Effector memory CD4-positive, alpha-beta T cell (primary cell): ENCODE data around the gene DENND1A.

Experiments used
- DNase-seq, 3 donors: peaks; one replicate each; pipeline ENCODE4 v3.0.0-alpha.2; 2020
- H3K27ac ChIP-seq: 2 replicates; pipeline ENCODE4 v1.7.0; 2013; ENCODE audit warnings: mild to moderate bottlenecking, low read length, moderate library complexity; ENCODE audit not compliant: insufficient read depth, poor library complexity, severe bottlenecking
- H3K27me3 ChIP-seq: replicated peaks from 2 replicates; pipeline ENCODE4 v1.7.0; 2013; ENCODE audit warnings: mild to moderate bottlenecking, low read length; ENCODE audit not compliant: insufficient read depth, control insufficient read depth, poor library complexity, severe bottlenecking
- H3K36me3 ChIP-seq: 2 replicates; pipeline ENCODE4 v1.7.0; 2013; ENCODE audit warnings: mild to moderate bottlenecking, low read length, moderate library complexity; ENCODE audit not compliant: control insufficient read depth, insufficient read depth
- H3K4me1 ChIP-seq: 2 replicates; pipeline ENCODE4 v1.7.0; 2013; ENCODE audit warnings: low read length, mild to moderate bottlenecking; ENCODE audit not compliant: control insufficient read depth, insufficient read depth, poor library complexity, severe bottlenecking
- H3K4me3 ChIP-seq: 2 replicates; pipeline ENCODE4 v1.7.0; 2013; ENCODE audit warnings: low read length, low read depth, mild to moderate bottlenecking; ENCODE audit not compliant: insufficient read depth, poor library complexity, severe bottlenecking
- H3K9me3 ChIP-seq: 2 replicates; pipeline ENCODE4 v1.7.0; 2013; ENCODE audit warnings: mild to moderate bottlenecking, low read length, moderate library complexity; ENCODE audit not compliant: control insufficient read depth

Gene DENND1A

DNA sequence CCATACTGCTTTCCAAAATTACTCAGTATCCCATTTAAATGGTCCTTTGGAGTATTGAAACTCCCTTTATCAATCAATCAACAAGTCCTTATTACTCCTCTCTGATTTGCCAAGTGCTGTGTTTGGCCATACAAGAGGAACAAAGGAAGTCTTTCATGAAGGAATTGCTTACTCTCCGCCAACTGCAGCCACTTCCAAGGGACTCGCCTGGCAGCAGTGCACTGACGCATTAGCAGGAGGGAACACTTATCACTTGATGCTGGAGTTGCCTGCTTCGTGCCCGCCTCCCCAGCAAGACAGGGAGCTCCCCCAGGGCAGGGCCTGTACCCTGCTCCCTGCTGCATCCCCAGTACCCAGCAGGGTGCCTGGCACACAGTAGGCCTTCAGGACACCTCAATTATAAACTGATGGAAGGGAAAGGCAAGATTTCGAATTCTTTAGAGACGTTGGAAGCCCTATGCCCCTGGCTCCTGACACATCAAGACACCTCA is 476.1 kb downstream of the DENND1A start:
- H3K9me3 ChIP-seq, result no peaks in the 10 kb centered on the region
- H3K36me3 ChIP-seq, result peaks cover 3% of the 10 kb centered on the region
- H3K4me3 ChIP-seq, result no peak overlapping the region
- no peak overlapping the region for H3K27ac ChIP-seq
- H3K27me3 ChIP-seq, result no peaks in the 10 kb centered on the region
- no peak for DNase-seq
- no peaks in the 10 kb centered on the region for H3K4me1 ChIP-seq

DNA sequence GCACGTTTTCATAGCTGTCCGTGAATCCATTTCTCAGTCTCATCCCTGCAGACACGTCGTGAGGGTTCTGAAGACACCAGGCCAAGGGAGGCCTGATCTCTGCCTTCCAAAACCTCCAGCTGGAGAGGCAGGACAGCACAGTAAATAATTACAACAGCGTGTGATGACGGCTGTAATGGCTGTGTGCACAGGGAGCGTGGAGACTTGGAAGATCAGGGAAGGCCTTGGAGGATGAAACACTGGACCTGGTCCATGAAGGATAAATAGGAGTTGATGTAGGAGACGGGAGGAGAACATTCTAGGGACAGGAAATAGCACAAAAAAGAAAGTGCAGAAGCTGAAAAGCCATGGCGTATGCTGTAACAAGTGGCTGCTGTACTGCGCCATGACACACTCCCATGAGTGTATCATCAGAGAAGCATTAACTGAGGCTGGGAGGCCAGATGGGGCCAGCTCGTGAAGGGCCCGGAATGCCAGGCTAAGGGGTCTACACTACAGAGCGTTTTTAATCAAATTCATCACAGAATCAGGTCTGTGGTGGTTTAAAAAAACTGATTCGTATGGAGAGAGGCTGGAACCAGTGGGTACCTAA is 476.8 kb downstream of the DENND1A start:
- no peaks in the 10 kb centered on the region for H3K9me3 ChIP-seq
- H3K27me3 ChIP-seq, result no peaks in the 10 kb centered on the region
- no peak overlapping the region for H3K4me3 ChIP-seq
- peaks cover 3% of the 10 kb centered on the region for H3K36me3 ChIP-seq
- no peak overlapping the region for H3K27ac ChIP-seq
- no peaks in the 10 kb centered on the region for H3K4me1 ChIP-seq
- DNase-seq, result no peak

DNA sequence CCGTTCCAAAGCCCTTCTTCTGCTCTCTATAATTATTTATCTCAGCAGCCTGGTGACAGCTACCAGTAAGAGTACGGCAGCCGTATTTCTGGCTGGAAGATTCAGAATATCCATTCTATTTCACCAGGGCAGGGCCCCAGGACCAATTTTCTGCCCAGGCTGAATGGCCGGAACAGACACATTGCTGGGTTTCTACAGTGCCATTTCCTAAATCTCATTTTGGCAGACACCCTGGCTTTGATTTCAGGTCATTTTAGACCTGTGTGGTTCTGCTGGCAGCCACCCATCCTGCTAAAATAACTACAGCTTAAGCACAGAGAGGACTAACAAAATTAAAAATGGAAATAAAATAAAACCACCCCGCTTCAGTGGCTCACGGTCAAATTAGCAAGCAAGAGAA is 478.9 kb downstream of the DENND1A start:
- Histone ChIP-seq H3K36me3 (peaks cover 3% of the 10 kb centered on the region), H3K27ac (no peak overlapping the region), H3K27me3 (no peaks in the 10 kb centered on the region), H3K4me3 (no peak overlapping the region), H3K9me3 (no peaks in the 10 kb centered on the region), H3K4me1 (no peaks in the 10 kb centered on the region)
- DNase-seq, result no peak

DNA sequence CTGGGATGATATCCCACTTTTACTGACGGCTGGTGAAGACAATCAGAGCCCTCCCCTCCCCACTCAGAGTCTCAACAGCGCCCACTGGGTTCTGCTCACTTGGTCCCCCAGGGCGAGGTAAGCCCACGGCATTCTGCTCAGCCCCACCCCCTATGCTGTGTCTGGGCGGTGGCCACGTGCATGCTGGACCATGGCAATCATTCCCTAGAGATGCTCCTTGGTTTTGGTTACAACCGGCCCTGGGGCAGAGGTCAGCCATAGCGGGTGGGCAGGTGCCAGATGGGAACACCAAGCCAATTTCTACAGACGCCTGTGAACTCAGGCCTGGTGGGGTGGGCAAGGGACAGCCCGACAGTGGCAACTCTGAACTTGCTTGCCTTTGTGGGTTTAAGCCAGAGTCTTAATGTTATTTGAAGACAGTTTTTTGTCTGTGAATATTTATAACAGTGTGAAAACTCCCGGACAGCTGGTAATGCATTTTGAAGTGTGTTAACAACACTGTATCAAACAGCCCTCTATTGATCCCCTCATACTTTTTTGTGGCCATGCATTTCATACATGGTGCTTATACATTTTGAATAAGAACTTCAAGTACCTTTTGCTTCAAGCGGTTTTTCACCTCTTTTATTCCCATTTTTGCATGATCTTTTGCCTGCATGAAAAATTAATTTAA is 479.7 kb downstream of the DENND1A start:
- no peak for DNase-seq
- Histone ChIP-seq H3K4me3 (no peak overlapping the region), H3K4me1 (no peaks in the 10 kb centered on the region), H3K9me3 (no peaks in the 10 kb centered on the region), H3K27me3 (no peaks in the 10 kb centered on the region), H3K36me3 (peaks cover 3% of the 10 kb centered on the region), H3K27ac (no peak overlapping the region)

DNA sequence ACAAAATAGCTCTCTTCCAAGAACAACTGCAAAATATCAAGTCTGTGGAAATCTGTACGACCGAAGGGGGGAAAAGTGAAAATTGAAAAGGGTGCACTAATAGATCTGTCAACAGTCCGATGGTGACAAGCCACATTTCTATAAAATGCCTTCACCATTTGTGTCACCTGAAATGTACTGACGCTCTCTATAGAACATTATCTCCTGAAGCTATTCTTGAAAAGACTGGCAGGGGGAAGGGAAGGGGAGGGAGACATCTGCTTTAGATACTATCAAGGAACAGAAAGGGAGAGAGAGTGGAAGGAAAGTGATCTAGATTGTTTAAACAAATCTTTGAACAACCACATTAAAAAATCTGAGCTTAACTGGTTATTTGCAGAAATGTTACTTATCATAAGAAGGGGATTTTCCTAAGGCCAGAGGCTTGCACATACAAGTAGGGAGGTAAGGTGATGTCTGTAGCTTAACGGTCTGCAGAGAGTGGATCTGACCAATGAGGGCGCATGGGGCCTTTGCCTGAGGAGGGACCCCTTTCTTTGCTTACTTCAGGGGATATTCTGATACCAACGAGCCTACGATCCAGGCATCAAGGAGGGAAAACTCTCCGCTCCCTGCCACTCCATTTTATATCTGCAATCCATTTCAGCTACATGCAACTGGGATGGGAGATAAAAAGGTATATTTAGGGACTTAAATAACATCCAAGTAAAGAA is 481.8 kb downstream of the DENND1A start:
- H3K9me3 ChIP-seq, result no peaks in the 10 kb centered on the region
- H3K4me3 ChIP-seq, result no peak overlapping the region
- no peaks in the 10 kb centered on the region for H3K4me1 ChIP-seq
- no peak for DNase-seq
- H3K36me3 ChIP-seq, result no peaks in the 10 kb centered on the region
- no peaks in the 10 kb centered on the region for H3K27me3 ChIP-seq
- no peak overlapping the region for H3K27ac ChIP-seq

DNA sequence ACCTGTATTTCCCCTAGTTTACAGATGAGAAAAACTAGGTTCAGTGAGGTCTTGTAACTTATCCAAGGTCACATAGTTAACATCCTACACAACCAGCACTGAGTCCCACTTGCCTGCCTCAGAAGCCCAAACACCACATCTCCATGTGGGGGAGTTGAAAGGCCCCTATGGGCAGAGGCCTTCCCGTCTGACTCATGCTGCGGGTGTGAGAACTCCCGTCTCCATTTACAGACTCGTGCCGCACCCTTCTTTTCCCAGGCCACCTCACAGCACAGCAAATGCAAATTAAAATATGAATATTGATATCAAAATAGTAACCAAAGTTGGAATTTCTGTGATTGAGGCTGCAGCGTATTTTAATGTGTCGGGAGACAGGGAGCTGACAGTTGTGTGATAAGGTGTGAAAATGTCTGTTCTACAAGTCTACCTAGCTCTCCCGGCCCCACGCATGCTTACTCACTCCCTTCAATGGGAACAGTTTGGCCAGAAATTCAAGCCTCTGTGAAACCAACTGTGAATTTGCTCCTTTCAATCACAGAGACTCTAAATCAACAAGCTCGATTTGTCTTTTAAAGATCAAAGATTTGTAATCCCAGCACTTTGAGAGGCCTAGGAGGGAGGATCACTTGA is 483.8 kb downstream of the DENND1A start:
- no peaks in the 10 kb centered on the region for H3K9me3 ChIP-seq
- no peaks in the 10 kb centered on the region for H3K36me3 ChIP-seq
- H3K4me1 ChIP-seq, result no peaks in the 10 kb centered on the region
- no peak overlapping the region for H3K27ac ChIP-seq
- H3K27me3 ChIP-seq, result no peaks in the 10 kb centered on the region
- H3K4me3 ChIP-seq, result no peak overlapping the region
- no peak for DNase-seq

DNA sequence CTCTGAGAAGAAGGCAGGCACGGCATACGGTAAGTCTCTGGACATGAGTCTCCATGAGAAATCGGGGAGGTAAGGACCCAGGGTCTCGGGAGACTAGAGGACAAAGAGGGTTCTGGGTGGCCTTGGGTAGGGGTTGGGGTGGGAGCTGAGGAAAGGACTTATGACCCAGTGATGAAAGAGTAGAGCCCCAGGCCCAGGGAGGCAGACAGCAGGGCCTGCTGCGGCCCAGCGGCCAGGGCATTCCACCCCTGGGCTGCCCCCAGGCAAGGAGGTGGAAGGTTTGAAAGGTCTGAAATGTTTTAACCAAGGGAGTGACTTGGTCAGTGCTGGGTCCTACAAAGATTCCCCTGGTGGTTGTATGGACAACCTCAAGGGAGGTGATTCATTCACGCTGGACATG is 484.8 kb downstream of the DENND1A start:
- H3K4me1 ChIP-seq, result no peaks in the 10 kb centered on the region
- H3K36me3 ChIP-seq, result no peaks in the 10 kb centered on the region
- no peak overlapping the region for H3K27ac ChIP-seq
- no peaks in the 10 kb centered on the region for H3K9me3 ChIP-seq
- no peak for DNase-seq
- H3K4me3 ChIP-seq, result no peak overlapping the region
- H3K27me3 ChIP-seq, result no peaks in the 10 kb centered on the region

DNA sequence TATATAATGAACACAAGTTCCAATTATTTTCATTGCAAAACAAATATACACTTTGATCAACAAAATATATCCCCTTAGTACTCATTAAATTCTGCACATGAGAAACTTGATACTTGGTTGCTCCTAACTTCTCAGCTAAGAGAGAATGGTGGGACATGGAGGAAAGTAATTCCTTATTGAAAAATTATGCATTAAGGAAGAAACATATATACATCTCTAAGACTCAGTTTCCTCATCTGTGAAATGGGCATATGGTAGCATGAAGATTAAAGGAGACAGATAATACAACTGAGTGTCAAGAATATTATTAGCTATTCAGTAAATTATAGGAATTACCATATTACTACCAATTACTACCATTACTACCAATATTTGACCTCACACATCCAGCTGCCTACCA is 488.2 kb downstream of the DENND1A start:
- no peaks in the 10 kb centered on the region for H3K9me3 ChIP-seq
- H3K27ac ChIP-seq, result no peak overlapping the region
- peaks cover 10% of the 10 kb centered on the region for H3K36me3 ChIP-seq
- H3K4me1 ChIP-seq, result no peaks in the 10 kb centered on the region
- H3K27me3 ChIP-seq, result no peaks in the 10 kb centered on the region
- no peak for DNase-seq
- no peak overlapping the region for H3K4me3 ChIP-seq

DNA sequence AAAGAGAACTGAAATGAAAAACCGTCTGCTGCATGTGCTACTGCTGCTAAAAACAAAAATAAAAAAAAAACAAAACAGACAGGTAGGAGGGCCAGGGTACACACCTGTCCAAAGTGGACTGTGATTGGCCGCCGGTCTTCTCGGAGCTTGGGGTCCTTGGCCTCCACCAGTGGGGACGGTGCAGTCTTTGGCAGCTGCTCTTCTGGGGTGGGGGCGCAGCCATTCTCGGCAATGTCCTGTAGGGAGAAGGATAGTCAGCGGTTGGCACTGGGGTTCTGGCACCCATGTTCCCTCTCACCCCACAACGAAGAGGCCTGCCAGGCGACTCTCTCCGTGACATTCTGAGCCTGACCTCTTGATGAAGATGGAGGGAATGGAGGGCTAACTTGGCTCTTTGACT is 489.7 kb downstream of the DENND1A start:
- Histone ChIP-seq H3K4me1 (no peaks in the 10 kb centered on the region), H3K27ac (no peak overlapping the region), H3K36me3 (peaks cover 10% of the 10 kb centered on the region), H3K27me3 (no peaks in the 10 kb centered on the region), H3K4me3 (no peak overlapping the region), H3K9me3 (no peaks in the 10 kb centered on the region)
- DNase-seq, result no peak

DNA sequence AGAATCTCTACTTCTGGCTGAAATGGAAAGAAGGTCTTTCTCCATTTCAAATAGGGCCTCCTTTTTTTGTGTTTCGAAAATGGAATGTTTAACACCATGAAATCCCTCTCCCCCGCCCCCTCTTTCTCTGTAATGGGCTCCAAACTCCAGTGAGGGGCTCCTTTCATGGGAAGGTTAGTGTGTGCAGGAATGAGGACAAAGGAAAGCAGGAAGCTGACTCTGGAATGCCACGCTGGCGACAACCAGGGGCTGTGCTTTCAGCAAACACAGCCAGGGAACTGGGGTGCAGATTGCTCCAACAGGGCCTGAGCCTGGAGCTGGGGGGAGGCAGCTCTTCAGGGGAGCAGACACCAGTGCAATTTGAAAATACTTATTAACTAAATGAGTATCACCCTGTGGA is 491.1 kb downstream of the DENND1A start:
- no peak overlapping the region for H3K4me3 ChIP-seq
- H3K9me3 ChIP-seq, result no peaks in the 10 kb centered on the region
- H3K27ac ChIP-seq, result no peak overlapping the region
- H3K4me1 ChIP-seq, result no peaks in the 10 kb centered on the region
- no peak for DNase-seq
- H3K27me3 ChIP-seq, result no peaks in the 10 kb centered on the region
- H3K36me3 ChIP-seq, result peaks cover 10% of the 10 kb centered on the region
